Stimulated activated CD4-positive, alpha-beta T cell treated with anti-CD3 and anti-CD28 coated beads, TNF-alpha, amount 100 ng/mL, for 24 hours (primary cell): ENCODE results near the gene SLC2A13.
"Not testable (repeated sequence)": the region's sequence is repeated elsewhere in the genome, so short reads cannot be mapped to it uniquely, and the experiment has no call there.

ENCODE experiments used
- DNase-seq, 3 experiments: peaks; one replicate each; pipeline ENCODE4 v3.0.0-alpha.2; 2020; ENCODE audit warnings: low read depth in 3 of 3

The SLC2A13 gene

DNA sequence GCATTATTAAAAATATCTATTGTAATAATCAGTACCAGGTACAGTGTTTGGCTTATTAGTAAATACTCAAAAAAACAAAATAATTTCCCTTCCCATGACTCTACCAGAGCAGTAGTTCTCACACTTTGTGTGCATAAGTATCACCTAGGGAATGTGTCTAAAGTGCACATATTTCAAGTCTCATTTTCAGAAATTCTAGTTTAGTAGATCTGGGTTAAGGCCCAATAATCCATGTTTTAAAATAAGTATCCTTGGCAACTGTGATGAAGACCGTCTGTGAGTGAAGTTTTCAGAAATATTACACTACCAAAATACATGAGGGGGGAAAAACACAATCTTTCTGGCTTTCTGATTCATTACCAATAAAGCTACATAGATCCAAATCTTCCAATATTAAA lies 237.6 kb downstream of the SLC2A13 start:
- no peak for DNase-seq

DNA sequence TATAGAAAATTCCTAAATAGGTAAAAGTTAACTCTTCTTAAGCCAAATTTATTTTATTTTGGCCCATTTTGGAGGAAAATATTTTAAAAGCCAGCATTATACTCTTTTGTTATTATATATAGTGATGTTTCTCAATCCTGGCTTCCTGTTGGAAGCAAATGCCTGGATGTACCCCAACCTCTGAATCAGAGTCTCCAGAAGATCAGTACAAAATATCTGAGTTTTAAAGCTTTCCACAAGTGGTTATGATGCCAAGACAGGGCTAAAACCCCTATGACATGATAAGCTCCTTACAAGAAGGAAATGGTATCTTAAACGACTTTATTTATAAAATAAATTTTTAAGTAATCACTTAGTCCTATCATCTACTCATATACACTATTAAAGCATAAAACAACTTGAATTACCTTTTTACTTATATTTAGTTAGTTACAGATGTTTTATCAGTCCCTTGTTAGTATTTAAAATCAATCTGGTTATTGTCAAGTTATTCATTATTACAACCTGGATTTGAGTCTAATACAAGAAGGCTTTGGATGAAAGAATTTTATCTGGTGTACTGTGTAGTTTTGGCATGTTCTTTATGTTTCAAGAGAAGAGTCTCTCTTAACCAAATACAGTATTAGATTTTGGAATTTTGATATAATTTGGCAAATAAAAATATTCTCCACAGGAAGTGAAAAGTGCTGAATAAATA lies 238.1 kb downstream of the SLC2A13 start:
- no peak for DNase-seq

DNA sequence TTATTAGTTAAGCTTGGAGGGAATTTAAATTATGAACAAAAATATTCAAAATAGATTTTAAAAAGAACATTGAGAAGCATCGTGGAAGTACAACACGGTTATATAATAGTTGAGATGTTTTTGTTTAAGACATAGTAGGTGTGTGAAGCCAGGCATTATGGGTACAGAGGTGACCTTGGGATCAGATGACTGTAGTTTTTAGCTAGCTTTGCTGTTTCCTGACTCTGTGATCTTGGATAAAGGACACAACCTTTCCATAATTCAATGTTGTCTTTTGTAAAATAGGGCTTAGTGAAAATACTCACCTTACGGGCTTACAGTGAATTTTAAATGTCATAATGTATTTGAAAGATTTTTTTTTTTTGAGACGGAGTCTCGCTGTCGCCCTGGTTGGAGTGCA lies 239.7 kb downstream of the SLC2A13 start:
- DNase-seq: no peak

DNA sequence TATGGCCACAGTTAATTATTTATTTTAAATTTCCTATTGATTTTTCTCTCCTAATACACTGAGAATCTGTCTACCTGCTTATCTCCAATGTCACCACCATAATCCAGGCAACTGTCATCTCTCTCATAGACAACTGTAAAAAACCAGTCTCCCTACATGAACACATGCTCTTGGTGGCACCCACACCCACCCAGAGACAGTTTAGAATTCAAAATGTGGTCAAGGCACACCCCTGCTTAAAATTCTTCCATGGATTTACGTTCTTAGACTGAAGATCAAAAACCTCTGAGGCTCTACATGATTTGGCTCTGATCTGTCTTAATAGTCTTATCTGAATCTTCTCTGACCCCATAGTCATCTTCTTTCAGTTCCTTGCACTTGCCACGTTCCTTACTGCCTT lies 245.2 kb downstream of the SLC2A13 start:
- DNase-seq: no peak

DNA sequence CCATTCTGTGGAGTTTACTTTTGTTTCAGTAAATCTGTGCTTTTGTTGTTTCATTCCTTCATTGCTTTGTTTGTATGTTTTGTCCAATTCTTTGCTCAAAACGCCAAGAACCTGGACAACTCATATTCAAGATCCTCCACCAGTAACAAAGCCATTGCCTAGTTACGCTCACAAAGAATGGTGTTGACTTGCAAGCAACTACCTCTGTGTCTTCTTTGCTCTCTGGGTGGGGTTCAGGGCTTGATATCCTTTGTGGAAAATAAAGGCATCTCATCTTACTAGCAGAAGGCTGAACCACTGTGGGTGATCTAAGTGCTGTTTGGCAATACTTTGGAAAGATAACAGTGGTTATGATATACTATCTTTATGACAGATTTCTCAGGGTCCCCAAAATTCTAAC lies 252.9 kb downstream of the SLC2A13 start:
- DNase-seq: no peak

DNA sequence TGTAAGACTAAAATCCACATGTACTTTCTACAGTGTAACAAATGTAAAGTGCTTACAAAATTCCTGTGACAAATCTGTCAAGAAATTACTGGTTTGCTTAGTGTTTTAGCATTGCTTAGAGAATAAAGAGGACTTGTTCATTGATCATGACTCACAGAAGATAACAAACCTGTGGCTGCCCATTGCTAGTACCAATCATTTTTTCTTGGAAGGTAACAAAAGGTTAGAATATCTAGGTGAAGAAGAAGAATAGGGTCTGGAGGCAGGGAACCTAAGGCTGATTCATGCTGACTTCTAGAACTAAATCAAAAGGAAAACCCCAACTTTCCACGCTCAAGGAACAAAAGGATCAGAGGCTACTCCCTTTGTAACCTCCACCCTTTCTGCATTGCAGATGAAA lies 253.5 kb downstream of the SLC2A13 start:
- no peak for DNase-seq

DNA sequence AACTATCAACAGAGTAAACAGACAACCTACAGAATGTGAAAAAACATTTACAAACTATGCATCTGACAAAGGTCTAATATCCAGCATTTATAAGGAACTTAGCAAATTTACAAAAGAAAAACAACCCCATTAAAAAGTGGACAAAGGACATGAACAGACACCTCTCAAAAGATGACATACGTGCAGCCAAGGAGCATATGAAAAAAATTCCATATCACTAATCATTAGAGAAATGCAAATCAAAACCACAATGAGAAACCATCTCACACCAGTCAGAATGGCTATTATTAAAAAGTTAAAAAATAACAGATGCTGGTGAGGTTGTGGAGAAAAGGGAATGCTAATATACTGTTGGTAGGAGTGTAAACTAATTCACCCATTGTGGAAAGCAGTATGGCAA lies 257.7 kb downstream of the SLC2A13 start:
- not testable (repeated sequence) for DNase-seq

DNA sequence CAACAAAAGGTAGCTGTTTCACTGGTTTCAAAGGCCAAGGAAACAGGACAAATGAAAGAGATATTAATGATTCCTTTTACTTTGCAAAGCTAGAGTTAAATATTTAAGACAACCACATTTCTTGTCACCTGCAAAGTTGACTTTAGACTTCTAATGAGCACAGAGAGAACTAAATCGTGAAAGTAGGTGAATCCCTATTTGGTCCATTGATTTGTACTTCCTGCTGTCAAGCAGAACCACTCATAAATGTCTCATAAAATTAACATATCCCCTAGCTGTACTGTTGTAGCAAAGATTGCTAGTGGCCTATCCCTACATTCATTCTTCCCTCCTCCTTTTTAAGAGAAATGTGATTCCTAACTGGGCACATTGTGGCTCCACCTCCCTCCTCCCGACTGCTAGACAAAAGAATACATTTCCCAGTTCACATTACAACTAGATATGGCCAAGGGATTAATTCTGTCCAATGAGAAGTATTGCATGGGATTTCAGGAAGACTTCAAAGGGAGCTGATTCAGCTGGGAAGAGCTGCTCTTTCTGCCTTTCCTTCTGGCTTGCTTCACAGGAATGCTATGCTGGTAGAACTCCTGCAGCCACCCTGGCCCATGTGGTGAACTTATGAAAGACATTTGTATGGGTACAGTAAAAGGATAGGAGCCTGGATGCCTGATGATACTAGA lies 258.8 kb downstream of the SLC2A13 start:
- DNase-seq: no peak

DNA sequence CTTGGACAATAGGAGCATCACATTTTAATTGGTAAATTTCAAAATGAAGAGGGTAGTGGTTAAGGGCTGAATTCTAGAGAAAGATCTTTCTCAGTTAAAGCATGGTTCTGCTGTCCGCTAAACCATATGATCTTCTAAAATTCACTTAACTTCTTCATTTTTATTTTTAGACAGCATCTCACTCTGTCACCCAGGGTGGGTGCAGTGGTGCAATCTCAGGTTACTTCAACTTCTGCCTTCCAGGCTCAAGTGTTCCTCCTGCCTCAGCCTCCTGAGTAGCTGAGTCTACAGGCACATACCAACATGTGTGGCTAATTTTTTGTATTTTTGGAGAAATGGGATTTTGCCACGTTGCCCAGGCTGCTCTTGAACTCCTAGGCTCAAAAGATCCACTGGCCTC lies 259.6 kb downstream of the SLC2A13 start:
- no peak for DNase-seq

DNA sequence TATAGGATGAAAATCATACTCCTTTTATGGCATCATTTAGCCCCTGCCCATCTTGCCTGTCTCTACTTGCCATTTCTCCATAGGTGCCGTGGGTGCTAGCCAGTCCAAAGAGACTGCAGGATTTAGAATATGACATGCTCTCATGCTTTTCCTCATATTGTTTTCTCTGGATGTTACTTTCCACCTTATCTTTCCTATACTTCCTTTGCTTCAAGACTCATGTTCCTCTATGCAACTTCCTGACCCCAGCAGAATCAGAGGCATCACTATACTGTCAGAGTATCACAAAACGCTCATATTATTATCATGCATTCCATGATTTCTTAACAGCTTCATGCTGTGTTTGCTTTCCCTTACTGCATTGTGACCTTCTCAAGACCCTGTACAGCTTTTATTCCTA lies 265.5 kb downstream of the SLC2A13 start:
- no peak for DNase-seq

DNA sequence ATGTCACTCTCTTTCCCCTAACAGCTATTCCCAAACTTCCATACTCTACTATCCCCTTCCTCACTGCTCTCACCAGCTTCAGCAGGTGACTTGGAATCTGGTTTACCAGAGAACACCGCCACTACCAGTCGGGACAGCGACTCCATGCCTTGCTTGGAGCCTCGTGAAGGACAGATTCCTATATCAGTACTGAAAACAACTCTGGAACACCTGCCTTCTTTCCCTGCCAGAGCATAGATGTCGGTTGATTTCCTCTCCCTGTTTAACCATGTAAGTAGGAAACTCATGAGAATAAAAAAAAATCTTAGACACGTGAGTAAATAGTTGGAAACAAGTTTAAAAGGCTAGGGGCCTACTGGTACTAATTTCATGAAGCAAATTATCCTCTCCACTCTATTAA lies 266.8 kb downstream of the SLC2A13 start:
- DNase-seq: no peak

DNA sequence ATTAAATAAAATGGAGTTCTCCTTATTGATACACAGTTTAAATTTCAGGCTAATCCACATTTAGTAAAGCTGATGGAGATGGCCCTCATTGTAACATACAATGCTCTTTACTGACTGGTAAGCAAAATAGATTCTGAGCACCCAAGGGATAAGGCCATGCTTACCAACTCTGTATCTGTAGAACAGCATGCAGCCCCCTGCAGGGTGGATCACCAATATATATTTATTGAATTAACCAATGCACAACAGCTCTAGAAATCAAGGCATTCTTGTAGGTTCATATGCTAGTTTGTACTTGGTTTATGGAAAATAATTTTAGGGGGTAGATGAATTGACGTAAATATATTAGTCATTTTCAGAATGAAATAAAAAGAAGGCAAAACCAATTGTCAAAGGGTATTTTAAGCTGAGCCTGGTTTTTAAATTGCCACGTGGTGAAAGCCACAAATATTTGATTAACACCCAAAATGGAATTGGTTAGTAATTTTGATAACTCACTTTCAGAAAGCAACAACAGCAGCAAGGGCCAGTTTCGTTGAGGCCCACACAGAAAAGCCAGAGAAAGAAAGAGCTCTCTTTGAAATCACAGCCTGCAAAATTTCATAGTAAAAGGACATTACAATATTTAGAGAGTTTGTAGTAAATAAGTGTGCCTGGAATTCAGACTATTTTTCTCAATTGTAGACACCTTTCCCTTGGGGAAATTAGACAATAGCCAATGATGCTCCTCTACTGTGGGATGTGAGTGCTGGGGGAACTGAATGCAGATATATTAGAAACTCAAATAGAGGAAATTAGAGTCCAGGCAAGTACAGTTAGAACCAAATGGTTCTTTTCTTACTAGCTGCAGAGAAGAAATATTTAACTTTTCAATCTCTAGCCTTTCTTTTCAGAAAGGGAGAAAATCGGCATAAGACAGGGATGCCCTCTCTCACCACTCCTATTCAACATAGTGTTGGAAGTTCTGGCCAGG lies 270.1 kb downstream of the SLC2A13 start:
- DNase-seq: no peak

DNA sequence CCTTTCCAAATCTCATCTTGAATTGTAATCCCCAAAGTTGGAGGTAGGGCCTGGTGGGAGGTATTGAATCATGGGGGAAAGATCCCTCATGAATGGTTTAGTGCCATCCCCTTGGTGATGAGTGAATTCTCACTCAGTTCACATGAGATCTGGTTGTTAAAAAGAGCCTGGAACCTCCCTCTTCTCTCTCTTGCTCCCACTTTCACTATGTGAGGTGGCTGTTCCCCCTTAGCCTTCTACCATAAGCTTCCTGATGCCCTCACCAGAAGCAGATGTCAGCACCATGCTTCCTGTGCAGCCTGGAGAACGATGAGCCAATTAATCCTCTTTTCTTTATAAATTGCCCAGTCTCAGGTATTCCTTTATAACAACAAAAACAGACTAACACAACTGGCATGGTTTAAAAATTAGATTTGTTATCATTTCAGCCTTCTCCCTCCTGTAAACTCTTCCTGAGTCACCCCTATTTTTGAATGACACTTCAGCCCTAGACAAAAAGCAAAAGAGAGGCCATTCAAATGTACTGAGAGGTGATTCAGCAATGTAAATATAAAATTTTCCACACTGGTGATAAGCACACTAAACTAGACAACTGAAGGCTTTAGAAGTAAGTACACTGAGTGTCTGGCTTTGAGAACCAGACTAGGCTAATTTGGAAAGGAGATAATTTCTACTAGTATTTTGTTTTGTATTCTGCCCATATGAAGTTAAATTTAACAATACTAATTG lies 274.1 kb downstream of the SLC2A13 start:
- DNase-seq: no peak

DNA sequence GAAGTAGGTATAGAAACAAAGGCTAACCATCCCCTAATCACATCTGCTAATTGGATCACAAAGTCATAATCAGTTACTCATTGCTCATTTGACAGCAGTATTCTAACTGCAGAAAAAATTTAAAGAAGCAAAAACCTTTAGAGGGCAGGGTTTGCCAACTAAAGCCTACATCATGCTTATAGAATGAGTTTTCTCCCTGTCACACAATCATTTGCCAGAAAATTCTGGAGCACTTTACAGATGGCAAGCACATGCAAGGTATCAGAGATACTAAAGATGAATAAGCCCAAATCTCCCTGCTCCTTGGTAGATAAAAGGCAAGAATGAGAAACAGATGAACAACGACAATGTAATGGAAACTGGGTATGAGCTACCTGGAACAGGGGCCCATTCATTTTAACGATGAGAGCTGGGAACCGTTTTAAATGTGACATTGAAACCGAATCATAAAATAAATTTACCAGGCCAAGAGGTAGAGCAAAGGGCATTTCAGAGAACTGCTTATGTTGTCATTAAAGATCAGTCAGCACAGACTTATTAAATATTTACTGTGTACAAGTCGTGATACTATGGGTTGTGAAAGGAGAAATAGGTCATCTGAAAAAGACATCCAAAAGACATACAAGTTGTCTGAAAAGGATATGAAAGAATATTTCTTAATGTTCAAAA lies 274.9 kb downstream of the SLC2A13 start:
- DNase-seq: no peak

DNA sequence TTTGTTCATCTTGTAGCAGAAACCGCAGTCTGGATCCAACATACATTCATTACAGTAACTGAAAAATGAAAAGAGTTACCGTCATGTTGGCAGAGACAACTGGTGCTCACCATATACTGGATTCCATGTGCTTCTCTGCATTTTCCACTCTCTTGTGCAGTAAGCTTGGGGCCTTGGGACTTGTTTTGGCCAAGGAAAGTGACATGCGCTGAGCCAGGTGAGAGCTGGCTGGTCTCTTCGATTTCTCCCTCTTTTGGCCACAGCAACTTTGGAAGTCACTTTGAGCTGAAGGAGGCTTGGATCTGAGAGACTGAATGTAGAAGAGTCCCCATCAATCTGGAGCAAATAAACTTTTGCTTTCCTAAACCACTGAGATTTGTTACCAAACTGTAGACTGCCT lies 275.7 kb downstream of the SLC2A13 start:
- no peak for DNase-seq

DNA sequence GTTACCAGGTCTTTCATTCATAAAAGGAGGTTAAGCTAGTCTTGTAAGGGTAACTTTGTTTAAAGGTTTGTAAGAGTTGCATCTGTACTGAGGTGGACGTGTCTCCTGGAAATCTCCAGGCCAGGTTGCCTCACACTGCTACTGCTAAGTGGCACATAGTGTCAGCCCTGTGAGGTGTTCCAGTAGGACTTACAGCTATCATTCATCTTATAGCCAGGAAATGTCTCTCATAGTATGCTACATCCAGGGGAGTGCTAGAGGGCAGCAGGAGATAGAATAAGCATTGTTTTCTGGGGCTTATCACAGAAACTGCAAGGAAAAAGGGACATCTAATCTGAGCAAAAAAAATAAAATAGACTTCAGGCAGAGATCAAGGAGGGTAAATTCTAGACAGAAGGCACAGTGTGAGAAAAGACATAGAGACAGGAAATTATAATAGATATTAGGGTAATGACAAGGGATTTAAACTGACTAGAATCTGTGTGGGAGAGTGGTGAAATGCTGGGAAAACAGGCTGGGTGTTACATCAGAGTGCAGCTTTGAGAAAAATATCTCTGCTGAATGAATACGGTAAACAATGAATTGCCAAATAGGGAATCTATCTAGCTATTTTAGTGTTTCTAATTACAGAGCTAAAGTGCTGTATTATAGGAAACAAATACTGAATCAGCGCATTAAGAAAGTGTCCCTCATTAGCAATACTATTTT lies 281.2 kb downstream of the SLC2A13 start:
- no peak for DNase-seq

DNA sequence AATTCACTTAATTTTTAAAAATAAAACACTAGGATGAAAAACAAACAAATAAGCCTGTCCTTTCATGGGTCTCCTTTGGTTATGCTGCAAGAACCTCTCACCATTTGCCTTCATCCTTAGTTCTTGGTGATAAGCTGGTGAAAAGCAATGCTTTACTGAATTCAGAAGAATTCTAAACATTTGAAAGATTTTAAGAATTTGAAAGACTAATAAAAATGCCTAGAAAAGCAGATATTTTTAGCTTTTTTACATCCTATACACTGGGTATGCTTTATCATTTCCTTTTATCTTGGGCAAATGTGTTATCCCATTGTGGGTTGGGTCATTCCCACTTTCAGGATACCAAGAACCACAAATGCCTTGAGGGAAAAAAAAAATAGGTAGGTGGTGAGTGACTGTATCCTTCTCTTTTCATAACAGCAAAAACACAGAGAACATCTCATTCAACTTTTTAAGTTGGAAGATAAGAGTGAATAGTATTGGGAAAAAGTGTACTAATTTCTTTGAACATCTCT lies 289.2 kb downstream of the SLC2A13 start:
- no peak for DNase-seq

DNA sequence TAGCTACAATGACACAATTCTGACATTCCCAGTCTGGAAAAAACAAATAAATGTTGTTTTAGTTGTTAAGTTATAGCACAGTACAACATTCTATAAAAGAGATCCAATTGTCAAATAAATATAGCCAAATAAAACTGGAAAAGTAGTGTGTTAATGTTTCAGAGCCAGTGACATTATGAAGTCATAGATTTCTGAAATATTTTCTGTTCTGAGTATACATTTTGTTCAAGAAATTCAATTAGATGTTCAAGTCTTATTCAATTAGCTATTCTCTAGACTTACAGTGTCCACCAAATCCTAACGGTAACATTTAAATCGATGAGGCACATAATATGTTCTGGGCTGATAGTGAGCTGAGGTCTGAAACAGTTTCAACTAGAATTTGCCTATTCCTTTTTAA lies 290.1 kb downstream of the SLC2A13 start:
- DNase-seq: no peak

DNA sequence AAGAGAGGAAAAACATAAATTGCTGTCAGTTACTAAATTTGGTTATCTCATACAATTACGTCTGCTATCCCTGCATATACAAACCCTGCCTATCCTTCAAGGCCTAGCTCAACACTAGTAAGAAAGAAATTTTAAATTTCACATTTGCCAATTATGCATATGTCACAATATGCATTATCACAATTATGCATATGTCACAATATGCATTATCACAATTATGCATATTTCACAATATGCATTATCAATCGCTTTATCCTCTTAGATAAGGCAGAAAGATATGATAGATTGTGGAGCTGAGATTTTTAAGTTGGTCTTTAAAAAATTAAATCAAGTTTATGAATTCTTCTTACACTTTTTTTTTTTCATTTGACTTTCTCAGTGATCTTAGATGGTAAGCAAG lies 291.3 kb downstream of the SLC2A13 start:
- DNase-seq: no peak

DNA sequence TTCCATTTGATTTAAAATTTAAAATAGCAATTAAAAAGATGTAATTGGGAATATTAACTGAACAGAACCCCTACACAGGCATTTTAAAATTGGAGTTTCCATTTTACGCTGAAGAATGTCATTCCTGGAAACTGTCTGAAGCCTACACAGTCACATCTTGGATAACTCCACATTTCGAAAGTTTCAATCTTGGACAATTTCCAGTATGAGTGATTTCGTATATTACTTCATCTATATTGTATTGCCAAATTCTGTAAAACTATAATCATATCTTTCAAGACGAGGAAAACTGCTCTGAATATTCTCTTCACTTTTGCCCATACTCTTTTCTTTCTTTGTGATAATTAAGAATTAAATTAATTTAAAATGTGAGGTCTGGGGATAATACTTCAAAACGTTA lies 292.1 kb downstream of the SLC2A13 start:
- no peak for DNase-seq
